SK-N-SH (cell line): ENCODE data around the gene WTIP.
"Not testable (repeated sequence)": the region's sequence is repeated elsewhere in the genome, so short reads cannot be mapped to it uniquely, and the experiment has no call there.

Experiments
- CHD2 ChIP-seq: fragments of 150-350 bp; IDR thresholded peaks from 2 replicates; pipeline ENCODE4 v1.6.1; 2018; ENCODE audit warnings: low read length; ENCODE audit not compliant: partially characterized antibody
- GABPA ChIP-seq: IDR thresholded peaks from 2 replicates; pipeline ENCODE4 v1.4.0; 2012; ENCODE audit warnings: low read depth, mild to moderate bottlenecking
- NFIC ChIP-seq: IDR thresholded peaks from 2 replicates; pipeline ENCODE4 v1.4.0; 2012; ENCODE audit warnings: borderline replicate concordance
- NRF1 ChIP-seq: IDR thresholded peaks from 2 replicates; pipeline ENCODE4 v1.6.1; 2012; ENCODE audit warnings: low read depth, mild to moderate bottlenecking, low read length
- POLR2AphosphoS5 ChIP-seq: IDR thresholded peaks from 2 replicates; pipeline ENCODE4 v1.6.1; 2012; ENCODE audit warnings: low read depth, low read length
- RAD21 ChIP-seq: IDR thresholded peaks from 2 replicates; pipeline ENCODE4 v1.6.1; 2012; ENCODE audit warnings: mild to moderate bottlenecking, low read length
- RCOR1 ChIP-seq: fragments of 150-350 bp; IDR thresholded peaks from 2 replicates; pipeline ENCODE4 v1.6.1; 2017; ENCODE audit warnings: antibody characterized with exemption, low read length
- SIN3A ChIP-seq: IDR thresholded peaks from 2 replicates; pipeline ENCODE4 v1.6.1; 2012; ENCODE audit warnings: low read depth, mild to moderate bottlenecking, low read length, moderate library complexity, borderline replicate concordance
- TF ChIP-seq, protein P1 (sequence below): IDR thresholded peaks from 2 replicates; pipeline ENCODE4 v1.4.0; 2012; ENCODE audit warnings: low read depth
- TF ChIP-seq, protein P2 (sequence below): fragments of 150-350 bp; IDR thresholded peaks from 2 replicates; pipeline ENCODE4 v1.6.1; 2017; ENCODE audit warnings: antibody characterized with exemption, low read length, low read depth, borderline replicate concordance
- TF ChIP-seq, protein P3 (sequence below): IDR thresholded peaks from 2 replicates; pipeline ENCODE4 v1.6.1; 2012; ENCODE audit warnings: mild to moderate bottlenecking, low read depth, low read length, moderate library complexity
- TF ChIP-seq, protein P4 (sequence below): fragments of 200-600 bp; sonication (generic); IDR thresholded peaks from 2 replicates; pipeline ENCODE4 v1.6.1; 2017; ENCODE audit warnings: antibody characterized with exemption, mild to moderate bottlenecking, moderate library complexity

DNA sequence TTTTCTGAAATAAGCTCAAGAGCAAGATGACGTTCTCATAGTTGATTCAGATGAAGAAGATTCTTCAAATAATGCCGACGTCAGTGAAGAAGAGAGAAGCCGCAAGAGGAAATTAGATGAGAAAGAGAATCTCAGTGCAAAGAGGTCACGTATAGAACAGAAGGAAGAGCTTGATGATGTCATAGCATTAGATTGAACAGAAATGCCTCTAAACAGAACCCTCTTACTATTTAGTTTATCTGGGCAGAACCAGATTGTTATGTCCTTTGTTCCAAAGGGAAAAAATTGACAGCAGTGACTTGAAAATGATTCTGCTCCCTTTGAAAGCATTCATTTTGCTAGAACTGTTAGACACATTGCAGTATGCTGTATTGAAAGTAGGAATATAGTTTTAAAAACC lies 12.5 kb upstream of the WTIP start:
- TF ChIP-seq POLR2AphosphoS5, GABPA, NFIC, RAD21, NRF1, CHD2, RCOR1, SIN3A: not testable (repeated sequence)
- TF ChIP-seq, protein P1, sequence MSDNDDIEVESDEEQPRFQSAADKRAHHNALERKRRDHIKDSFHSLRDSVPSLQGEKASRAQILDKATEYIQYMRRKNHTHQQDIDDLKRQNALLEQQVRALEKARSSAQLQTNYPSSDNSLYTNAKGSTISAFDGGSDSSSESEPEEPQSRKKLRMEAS, result not testable (repeated sequence)
- TF ChIP-seq, protein P2, sequence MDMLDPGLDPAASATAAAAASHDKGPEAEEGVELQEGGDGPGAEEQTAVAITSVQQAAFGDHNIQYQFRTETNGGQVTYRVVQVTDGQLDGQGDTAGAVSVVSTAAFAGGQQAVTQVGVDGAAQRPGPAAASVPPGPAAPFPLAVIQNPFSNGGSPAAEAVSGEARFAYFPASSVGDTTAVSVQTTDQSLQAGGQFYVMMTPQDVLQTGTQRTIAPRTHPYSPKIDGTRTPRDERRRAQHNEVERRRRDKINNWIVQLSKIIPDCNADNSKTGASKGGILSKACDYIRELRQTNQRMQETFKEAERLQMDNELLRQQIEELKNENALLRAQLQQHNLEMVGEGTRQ, result not testable (repeated sequence)
- TF ChIP-seq, protein P3, sequence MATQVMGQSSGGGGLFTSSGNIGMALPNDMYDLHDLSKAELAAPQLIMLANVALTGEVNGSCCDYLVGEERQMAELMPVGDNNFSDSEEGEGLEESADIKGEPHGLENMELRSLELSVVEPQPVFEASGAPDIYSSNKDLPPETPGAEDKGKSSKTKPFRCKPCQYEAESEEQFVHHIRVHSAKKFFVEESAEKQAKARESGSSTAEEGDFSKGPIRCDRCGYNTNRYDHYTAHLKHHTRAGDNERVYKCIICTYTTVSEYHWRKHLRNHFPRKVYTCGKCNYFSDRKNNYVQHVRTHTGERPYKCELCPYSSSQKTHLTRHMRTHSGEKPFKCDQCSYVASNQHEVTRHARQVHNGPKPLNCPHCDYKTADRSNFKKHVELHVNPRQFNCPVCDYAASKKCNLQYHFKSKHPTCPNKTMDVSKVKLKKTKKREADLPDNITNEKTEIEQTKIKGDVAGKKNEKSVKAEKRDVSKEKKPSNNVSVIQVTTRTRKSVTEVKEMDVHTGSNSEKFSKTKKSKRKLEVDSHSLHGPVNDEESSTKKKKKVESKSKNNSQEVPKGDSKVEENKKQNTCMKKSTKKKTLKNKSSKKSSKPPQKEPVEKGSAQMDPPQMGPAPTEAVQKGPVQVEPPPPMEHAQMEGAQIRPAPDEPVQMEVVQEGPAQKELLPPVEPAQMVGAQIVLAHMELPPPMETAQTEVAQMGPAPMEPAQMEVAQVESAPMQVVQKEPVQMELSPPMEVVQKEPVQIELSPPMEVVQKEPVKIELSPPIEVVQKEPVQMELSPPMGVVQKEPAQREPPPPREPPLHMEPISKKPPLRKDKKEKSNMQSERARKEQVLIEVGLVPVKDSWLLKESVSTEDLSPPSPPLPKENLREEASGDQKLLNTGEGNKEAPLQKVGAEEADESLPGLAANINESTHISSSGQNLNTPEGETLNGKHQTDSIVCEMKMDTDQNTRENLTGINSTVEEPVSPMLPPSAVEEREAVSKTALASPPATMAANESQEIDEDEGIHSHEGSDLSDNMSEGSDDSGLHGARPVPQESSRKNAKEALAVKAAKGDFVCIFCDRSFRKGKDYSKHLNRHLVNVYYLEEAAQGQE, result not testable (repeated sequence)
- TF ChIP-seq, protein P4, sequence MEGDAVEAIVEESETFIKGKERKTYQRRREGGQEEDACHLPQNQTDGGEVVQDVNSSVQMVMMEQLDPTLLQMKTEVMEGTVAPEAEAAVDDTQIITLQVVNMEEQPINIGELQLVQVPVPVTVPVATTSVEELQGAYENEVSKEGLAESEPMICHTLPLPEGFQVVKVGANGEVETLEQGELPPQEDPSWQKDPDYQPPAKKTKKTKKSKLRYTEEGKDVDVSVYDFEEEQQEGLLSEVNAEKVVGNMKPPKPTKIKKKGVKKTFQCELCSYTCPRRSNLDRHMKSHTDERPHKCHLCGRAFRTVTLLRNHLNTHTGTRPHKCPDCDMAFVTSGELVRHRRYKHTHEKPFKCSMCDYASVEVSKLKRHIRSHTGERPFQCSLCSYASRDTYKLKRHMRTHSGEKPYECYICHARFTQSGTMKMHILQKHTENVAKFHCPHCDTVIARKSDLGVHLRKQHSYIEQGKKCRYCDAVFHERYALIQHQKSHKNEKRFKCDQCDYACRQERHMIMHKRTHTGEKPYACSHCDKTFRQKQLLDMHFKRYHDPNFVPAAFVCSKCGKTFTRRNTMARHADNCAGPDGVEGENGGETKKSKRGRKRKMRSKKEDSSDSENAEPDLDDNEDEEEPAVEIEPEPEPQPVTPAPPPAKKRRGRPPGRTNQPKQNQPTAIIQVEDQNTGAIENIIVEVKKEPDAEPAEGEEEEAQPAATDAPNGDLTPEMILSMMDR, result not testable (repeated sequence)
